Measurements from ENCODE around the gene CDKAL1. TPM values are rescaled to one million over a fixed set of nuclear protein-coding genes. Genes with fewer than 3 reads are reported as not detected.

Gene CDKAL1
- total and polyA plus RNA-seq, 9 of the 15 experiments (the other 6 are each of a cell fraction or from before 2014, with no cell fraction given): 11.2 to 36.3 (median 20.1) TPM

- Histone ChIP-seq H3K9me1 (ENCODE audit: control insufficient read depth, insufficient read depth, low read length) (no peaks in the 10 kb centered on the region), H3K9ac (ENCODE audit: insufficient read depth in 1 of 2, low read depth in 2 of 2, low read length in 2 of 2) (no peak overlapping the region), H2AFZ (ENCODE audit: low read depth, low read length) (no peak overlapping the region), H3K27ac (ENCODE audit: extremely low read depth, low read depth, low read length) (no peak overlapping the region), H3K9me3 (replicated peaks; ENCODE audit: control insufficient read depth, insufficient read depth, low read depth, low read length) (no peaks in the 10 kb centered on the region), H3K4me3 (no peak overlapping the region), H4K20me1 (replicated peaks; ENCODE audit: control insufficient read depth, insufficient read depth, low read length) (no peaks in the 10 kb centered on the region), H3K79me2 (ENCODE audit: control insufficient read depth, insufficient read depth, low read length) (no peaks in the 10 kb centered on the region), H3K4me2 (ENCODE audit: insufficient read depth, low read length) (no peak overlapping the region), H3K27me3 (ENCODE audit: control insufficient read depth in 2 of 2, insufficient read depth in 2 of 2, low read length in 2 of 2) (no peaks in the 10 kb centered on the region), H3K36me3 (ENCODE audit: control insufficient read depth, insufficient read depth, low read length) (no peaks in the 10 kb centered on the region), H3K4me1 (replicated peaks in 1 of 2; ENCODE audit: control insufficient read depth in 2 of 2, insufficient read depth in 2 of 2, low read length in 2 of 2) (no peaks in the 10 kb centered on the region)
- TF ChIP-seq TAL1 (IDR thresholded peaks at IDR 0.05) (no peak), TRIM28 (IDR thresholded peaks at IDR 0.05) (no peak), ZKSCAN1 (IDR thresholded peaks at IDR 0.05; ENCODE audit: low read depth, low read length) (no peak), ZNF134 (CRISPR knock-in tag; conservative IDR thresholded peaks at IDR 0.05) (no peak), ZKSCAN3 (CRISPR knock-in tag; IDR thresholded peaks at IDR 0.05) (no peak), ARID1B (IDR thresholded peaks at IDR 0.05) (no peak), PYGO2 (tag; IDR thresholded peaks at IDR 0.05) (no peak), SETDB1 (IDR thresholded peaks at IDR 0.05; ENCODE audit: low read length) (no peak), CHD1 (IDR thresholded peaks at IDR 0.05; ENCODE audit: low read length) (no peak), FOXK1 (CRISPR knock-in tag; IDR thresholded peaks at IDR 0.05; ENCODE audit: borderline replicate concordance) (no peak), ATF7 (IDR thresholded peaks at IDR 0.05) (no peak), HDAC1 (IDR thresholded peaks at IDR 0.05) (no peak), EP400 (IDR thresholded peaks at IDR 0.05) (no peak), ZNF75A (CRISPR knock-in tag; IDR thresholded peaks at IDR 0.05) (no peak), ZNF695 (CRISPR knock-in tag; IDR thresholded peaks at IDR 0.05) (no peak)
- TF ChIP-seq, protein P1, sequence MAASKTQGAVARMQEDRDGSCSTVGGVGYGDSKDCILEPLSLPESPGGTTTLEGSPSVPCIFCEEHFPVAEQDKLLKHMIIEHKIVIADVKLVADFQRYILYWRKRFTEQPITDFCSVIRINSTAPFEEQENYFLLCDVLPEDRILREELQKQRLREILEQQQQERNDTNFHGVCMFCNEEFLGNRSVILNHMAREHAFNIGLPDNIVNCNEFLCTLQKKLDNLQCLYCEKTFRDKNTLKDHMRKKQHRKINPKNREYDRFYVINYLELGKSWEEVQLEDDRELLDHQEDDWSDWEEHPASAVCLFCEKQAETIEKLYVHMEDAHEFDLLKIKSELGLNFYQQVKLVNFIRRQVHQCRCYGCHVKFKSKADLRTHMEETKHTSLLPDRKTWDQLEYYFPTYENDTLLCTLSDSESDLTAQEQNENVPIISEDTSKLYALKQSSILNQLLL (CRISPR knock-in tag; IDR thresholded peaks at IDR 0.05; ENCODE audit: borderline replicate concordance): no peak
- TF ChIP-seq, protein P2, sequence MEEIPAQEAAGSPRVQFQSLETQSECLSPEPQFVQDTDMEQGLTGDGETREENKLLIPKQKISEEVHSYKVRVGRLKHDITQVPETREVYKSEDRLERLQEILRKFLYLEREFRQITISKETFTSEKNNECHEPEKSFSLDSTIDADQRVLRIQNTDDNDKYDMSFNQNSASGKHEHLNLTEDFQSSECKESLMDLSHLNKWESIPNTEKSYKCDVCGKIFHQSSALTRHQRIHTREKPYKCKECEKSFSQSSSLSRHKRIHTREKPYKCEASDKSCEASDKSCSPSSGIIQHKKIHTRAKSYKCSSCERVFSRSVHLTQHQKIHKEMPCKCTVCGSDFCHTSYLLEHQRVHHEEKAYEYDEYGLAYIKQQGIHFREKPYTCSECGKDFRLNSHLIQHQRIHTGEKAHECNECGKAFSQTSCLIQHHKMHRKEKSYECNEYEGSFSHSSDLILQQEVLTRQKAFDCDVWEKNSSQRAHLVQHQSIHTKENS (CRISPR knock-in tag; IDR thresholded peaks at IDR 0.05): no peak
- TF ChIP-seq, protein P3, sequence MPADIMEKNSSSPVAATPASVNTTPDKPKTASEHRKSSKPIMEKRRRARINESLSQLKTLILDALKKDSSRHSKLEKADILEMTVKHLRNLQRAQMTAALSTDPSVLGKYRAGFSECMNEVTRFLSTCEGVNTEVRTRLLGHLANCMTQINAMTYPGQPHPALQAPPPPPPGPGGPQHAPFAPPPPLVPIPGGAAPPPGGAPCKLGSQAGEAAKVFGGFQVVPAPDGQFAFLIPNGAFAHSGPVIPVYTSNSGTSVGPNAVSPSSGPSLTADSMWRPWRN (IDR thresholded peaks at IDR 0.05; ENCODE audit: low read depth): no peak
- ChIA-PET POLR2A (interaction anchor here (0.6 kb wide), 2 partner anchors 72 to 309 kb away, joined by 3 read pairs; no protein-coding TSS in a partner anchor), CTCF (ENCODE audit: low intra/inter-chr PET ratio) (no interaction called here)
- 53% methylated on average over 2 of the region's 2 CpGs for WGBS (ENCODE audit: insufficient coverage, low coverage, missing lambda C conversion rate)
- no peak for DNase-seq (ENCODE audit: extremely low read depth in 1 of 4, low spot score in 3 of 4)
- in situ Hi-C loops (cut with MboI) (no loop called here), intact Hi-C loops (cut with micrococcal nuclease) (no loop called here)
- ATAC-seq: no peak
- no peak for FAIRE-seq
- BruUV-seq (replicated peaks): no TSS peak
These were observed 105.9 kb downstream of the CDKAL1 start for GRCh38 chr6:20640181-20640580.

Data from K562 (cell line).